AG04450 (cell line): ENCODE measurements around the gene ITGA11. TPM values are rescaled to one million over a fixed set of nuclear protein-coding genes. Genes with fewer than 3 reads are reported as not detected.

ENCODE experiments used
- CTCF ChIA-PET: fragments of 300-600, 350-600 bp; formaldehyde crosslinking; extraction: SDS; loops from one replicate; lab custom pipeline; 2022; ENCODE audit warnings: antibody characterized with exemption, inconsistent platforms; lab: Charles Lee
- POLR2A ChIA-PET: fragments of 350-600 bp; formaldehyde crosslinking; extraction: SDS; loops from one replicate; lab custom pipeline; 2021; ENCODE audit warnings: antibody characterized with exemption, inconsistent platforms; lab: Yijun Ruan, JAX
- DNase-seq: peaks from one replicate; pipeline ENCODE4 v3.0.0-alpha.2; 2011; ENCODE audit warnings: low read depth, low spot score
- H3K27ac ChIP-seq: one replicate; pipeline ENCODE4 v1.5.1; 2012; ENCODE audit warnings: low read depth, low read length, control low read depth
- H3K27me3 ChIP-seq: one replicate; pipeline ENCODE4 v1.6.0; 2012; ENCODE audit warnings: low read length; ENCODE audit not compliant: control insufficient read depth, insufficient read depth
- H3K4me3 ChIP-seq: 2 replicates; pipeline ENCODE4 v1.5.1; 2011; ENCODE audit warnings: mild to moderate bottlenecking, low read depth, low read length, control low read depth
- H3K9me3 ChIP-seq: 2 replicates; pipeline ENCODE4 v1.5.1; 2012; ENCODE audit warnings: low read length; ENCODE audit not compliant: control insufficient read depth, insufficient read depth
- polyA plus RNA-seq: library from polyadenylated mRNA; depleted of rRNA; stranded (reverse); fragments of >200 nt; gene quantifications from 2 replicates; pipeline ENCODE4 v1.2.3, GENCODE V29; 2011
- TF ChIP-seq, protein P1 (sequence below): IDR thresholded peaks from 2 replicates; pipeline ENCODE4 v1.5.1; 2011; ENCODE audit warnings: low read depth, low read length, control low read depth, inconsistent platforms

The ITGA11 gene
- polyA plus RNA-seq, 1 experiment = 24.0 TPM

DNA sequence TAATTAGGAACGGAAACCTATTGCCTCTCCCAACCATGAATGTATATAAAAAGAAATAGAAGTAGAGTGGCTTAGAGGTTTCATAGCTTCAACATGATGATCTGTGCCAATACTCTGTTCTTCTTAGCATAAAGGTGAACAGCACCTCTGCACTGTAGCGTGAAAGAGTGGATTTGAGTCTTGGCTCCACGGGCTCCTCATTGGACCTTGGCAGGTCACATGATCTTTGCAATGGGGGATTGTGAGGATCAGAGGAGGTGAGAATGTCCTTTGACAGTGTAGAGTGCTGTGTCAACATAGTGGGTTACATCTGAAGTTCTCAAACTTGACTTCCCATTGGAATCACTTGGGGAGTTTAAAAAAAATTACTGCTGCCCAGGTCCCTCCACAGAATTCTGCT is 103.0 kb downstream of the ITGA11 start:
- CTCF ChIA-PET = interaction anchor here (0.6 kb wide), 1 partner anchor 23 kb away, joined by 3 read pairs; no protein-coding TSS in a partner anchor
- Histone ChIP-seq H3K9me3 (no peaks in the 10 kb centered on the region; the same call in 1 of the 2 replicates), H3K27ac (no peak overlapping the region), H3K4me3 (no peak overlapping the region), H3K27me3 (no peaks in the 10 kb centered on the region)
- TF ChIP-seq, protein P1, sequence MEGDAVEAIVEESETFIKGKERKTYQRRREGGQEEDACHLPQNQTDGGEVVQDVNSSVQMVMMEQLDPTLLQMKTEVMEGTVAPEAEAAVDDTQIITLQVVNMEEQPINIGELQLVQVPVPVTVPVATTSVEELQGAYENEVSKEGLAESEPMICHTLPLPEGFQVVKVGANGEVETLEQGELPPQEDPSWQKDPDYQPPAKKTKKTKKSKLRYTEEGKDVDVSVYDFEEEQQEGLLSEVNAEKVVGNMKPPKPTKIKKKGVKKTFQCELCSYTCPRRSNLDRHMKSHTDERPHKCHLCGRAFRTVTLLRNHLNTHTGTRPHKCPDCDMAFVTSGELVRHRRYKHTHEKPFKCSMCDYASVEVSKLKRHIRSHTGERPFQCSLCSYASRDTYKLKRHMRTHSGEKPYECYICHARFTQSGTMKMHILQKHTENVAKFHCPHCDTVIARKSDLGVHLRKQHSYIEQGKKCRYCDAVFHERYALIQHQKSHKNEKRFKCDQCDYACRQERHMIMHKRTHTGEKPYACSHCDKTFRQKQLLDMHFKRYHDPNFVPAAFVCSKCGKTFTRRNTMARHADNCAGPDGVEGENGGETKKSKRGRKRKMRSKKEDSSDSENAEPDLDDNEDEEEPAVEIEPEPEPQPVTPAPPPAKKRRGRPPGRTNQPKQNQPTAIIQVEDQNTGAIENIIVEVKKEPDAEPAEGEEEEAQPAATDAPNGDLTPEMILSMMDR = no peak
- POLR2A ChIA-PET = no interaction called here
- DNase-seq = no peak

DNA sequence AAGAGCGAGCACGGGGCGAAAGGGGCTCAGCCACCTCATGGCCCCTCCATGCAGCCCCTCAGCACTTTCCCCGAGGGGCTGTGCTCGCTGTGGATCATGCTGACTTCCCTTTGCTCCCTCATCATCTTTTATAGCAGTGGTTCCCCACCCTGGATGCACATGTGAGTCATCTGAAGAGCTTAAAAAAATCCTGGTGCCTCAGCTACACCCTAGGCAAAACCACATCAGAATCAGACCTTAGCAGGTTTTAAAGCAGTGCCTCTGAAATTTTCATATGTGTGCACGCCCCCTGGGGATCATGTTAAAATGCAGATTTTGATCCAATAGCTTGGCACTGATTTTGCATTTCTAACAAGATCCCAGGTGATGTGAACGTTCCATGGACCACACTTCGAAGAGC is 103.5 kb downstream of the ITGA11 start:
- H3K27ac ChIP-seq = no peak overlapping the region
- no peak for DNase-seq
- no peaks in the 10 kb centered on the region for H3K27me3 ChIP-seq
- CTCF ChIA-PET = no interaction called here
- TF ChIP-seq, protein P1 = no peak
- H3K4me3 ChIP-seq = no peak overlapping the region
- POLR2A ChIA-PET = no interaction called here
- H3K9me3 ChIP-seq = no peaks in the 10 kb centered on the region; the same call in 1 of the 2 replicates

DNA sequence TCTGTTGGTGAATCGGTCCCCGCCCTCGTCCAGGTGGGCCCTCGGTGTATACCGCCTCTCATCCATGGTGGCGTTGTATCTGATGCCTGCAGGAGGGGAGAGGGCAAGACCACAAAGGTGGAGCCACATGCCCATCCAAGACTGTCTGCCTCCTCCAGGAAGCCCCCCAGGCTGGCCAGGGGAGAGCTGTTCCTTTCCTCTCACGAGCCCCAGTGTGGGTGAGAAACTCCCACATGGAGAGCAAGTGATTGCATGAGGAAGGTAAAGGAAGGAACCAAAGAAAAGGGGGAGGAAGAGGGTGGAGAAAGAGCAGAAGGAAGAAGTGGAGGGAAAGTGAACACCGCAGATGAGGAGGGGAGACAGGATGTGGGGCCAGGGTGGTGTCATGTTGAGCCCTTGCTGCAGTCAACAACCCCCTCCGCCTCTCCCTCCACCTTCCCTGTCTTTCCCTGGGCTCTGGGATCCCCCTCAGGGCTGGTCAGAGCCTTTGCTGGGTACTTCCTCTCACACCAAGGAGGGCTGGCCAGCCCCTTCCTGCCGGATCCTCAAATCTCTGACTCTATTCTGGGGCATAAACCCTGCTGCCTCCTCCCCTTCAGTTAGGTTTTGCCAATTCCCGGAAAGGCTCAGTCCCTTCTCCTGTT is 105.1 kb downstream of the ITGA11 start:
- POLR2A ChIA-PET = no interaction called here
- TF ChIP-seq, protein P1 = no peak
- Histone ChIP-seq H3K27ac (no peak overlapping the region), H3K27me3 (no peaks in the 10 kb centered on the region), H3K4me3 (no peak overlapping the region), H3K9me3 (no peaks in the 10 kb centered on the region; the same call in 1 of the 2 replicates)
- DNase-seq = no peak
- CTCF ChIA-PET = no interaction called here

DNA sequence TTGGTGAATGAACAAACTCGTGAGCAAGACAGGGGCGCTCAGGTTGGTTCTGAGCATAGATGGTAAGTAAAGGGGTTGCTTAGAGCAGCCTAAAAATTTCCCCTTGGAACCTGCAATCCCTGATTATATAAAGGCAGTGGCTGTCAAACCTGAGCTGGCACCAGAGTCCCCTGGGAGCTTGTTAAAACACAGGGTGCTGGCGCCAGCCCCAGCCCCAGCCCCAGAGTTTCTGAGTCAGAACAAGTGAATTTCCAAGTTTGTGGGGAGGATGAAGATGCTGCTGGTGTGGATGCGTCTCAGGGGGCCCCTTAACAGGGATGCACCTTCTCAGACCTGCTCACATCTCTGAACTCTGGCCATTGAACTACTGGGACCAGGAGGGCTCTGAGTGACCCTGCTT is 106.2 kb downstream of the ITGA11 start:
- ChIA-PET CTCF (no interaction called here), POLR2A (interaction anchor here (1.0 kb wide), 1 partner anchor 9 kb away, joined by 4 read pairs; no protein-coding TSS in a partner anchor)
- no peak overlapping the region for H3K4me3 ChIP-seq
- no peaks in the 10 kb centered on the region for H3K27me3 ChIP-seq
- H3K27ac ChIP-seq = no peak overlapping the region
- no peaks in the 10 kb centered on the region; the same call in 1 of the 2 replicates for H3K9me3 ChIP-seq
- TF ChIP-seq, protein P1 = no peak
- no peak for DNase-seq

DNA sequence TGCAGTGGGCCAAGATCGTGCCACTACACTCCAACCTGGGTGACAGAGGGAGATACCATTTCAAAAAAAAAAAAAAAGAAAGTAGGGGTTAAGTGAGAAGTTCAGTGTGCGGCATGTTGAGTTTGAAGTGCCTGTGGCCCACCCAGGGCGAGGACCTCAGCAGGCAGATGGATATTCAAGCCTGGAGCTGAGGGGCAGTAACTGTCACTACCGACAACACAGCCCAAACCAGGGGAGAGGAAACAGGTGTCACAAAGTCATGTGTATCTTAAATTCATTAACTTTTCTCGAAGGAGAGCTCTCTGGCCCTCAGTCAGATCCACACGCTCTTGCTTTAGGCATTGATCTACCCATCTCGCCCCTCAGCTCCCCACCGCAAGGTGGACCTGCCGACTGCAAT is 109.2 kb downstream of the ITGA11 start:
- TF ChIP-seq, protein P1 = no peak
- POLR2A ChIA-PET = no interaction called here
- no peaks in the 10 kb centered on the region for H3K27me3 ChIP-seq
- DNase-seq = no peak
- CTCF ChIA-PET = no interaction called here
- H3K9me3 ChIP-seq = no peaks in the 10 kb centered on the region
- H3K4me3 ChIP-seq = no peak overlapping the region
- no peak overlapping the region for H3K27ac ChIP-seq
